Epithelial cell of alveolus of lung (primary cell): ENCODE data around the gene RANBP9. TPM values are rescaled to one million over a fixed set of nuclear protein-coding genes. Genes with fewer than 3 reads are reported as not detected.

Experiments
- total RNA-seq: library from RNA; depleted of rRNA; stranded (reverse); fragments of >200 nt; gene quantifications from 2 replicates; pipeline ENCODE4 v1.2.1, GENCODE V29; 2015

Gene RANBP9
- 21.1 and 32.5 TPM in 2 replicates for total RNA-seq

DNA sequence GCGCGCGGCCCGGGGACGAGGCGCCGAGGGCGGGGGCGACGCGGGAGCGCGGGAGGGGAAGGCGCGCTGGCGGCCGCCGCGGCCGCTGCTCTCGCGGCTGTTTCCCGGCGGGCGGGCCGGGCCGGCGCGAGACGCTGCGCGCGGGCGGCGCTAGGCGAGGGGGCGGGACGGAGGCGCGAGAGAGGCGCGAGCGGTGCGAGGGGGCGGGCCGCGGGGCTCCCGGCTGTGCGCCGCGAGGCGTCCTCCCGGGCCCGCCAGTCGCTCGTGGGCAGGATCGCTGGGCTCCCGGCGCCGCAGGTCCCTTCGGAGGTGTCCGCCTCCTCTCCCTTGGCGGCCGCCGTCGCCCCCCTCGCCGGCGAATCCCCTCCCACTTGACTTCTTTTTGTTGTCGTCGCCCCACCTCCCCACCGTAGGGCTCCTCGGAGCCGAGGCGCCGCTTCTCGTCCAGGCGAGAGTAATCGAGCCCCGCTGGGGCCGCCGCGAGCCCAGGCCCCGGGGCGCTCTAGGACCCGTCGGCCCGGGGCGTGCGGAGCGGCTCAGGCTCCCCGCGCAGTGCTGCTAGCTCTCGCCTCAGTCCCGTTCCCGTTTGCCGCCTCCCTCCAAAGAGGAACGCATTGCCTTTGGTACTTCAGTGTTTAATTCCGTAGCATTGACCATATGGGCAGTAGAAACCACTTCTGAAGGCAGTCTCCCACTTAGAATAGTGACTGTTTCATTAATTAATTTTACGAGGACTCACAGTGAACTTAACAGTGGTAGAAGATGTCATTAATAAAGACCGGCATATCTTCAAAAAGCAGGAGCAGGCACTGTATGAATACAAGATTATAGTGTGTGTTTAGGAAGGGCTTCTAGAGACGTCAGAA, at the start of gene RANBP9:
Gene RANBP9 (minus strand): TSS at position 103 of the 866 bp plus-strand sequence. CDS start 330 bp downstream, outside the sequence.

GRCh38 chr6:13614926-13615791, 96.5 kb downstream of the RANBP9 start, which contains the start of gene NOL7:
Gene NOL7 (plus strand): TSS chr6:13615335. CDS start chr6:13615359, 24 bp downstream.

DNA sequence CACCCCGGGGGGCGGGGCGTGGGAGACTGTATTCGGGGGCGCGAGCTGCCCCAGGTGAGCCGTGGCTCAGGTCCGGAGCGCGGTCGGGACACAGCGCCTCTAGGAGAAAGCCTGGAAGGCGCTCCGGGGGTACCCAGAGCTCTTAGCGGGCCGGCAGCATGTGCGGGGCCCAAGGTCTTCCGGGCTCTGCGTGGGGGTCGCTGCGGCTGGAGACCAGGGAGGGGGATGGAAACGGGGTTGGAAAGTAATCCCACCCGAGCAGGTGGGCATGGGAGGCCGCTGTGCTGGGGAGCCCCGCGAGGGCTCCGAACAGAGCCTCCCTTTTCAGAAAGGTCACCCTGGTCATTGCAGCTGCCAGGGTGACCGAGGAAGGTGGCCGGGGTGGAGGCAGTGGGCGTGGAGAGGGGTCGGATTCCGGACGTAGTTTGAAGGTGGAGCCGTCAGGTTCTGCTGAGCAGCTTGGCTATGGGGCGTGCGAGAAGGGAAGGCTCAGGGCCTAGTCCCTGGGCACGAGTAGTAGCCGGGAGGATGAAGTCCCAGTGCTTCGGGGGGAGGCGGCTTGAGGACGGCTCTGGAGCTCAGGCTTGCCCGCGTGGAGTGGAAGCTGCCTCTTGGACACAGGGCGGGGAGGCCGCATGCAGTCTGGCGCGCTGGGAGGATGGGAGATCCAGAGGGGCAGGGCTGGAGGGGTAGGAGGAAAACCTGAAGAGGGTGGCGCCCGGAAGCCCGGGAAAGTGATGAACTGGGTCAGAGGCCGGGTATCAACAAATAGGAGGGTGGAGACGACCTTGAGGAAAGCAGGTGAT, 136.9 kb downstream of the RANBP9 start, which contains the start of gene SIRT5:
Gene SIRT5 (plus strand): TSS at position 31 of the 806 bp plus-strand sequence. CDS start 9,510 bp downstream, outside the sequence.

Other genes starting within 250 kb of the RANBP9 start
- gene GFOD1, start 224.2 kb downstream of the RANBP9 start, total RNA-seq, result 2.6 and 2.8 TPM in 2 replicates
- 7.8 and 9.9 TPM in 2 replicates for gene SIRT5, start 137.2 kb downstream of the RANBP9 start, total RNA-seq
- gene NOL7, start 96.5 kb downstream of the RANBP9 start, total RNA-seq, result 50.5 and 70.2 TPM in 2 replicates
- 8.4 and 11.4 TPM in 2 replicates for gene MCUR1, start 102.7 kb upstream of the RANBP9 start, total RNA-seq
- 2.2 and 5.3 TPM in 2 replicates for gene RNF182, start 213.1 kb upstream of the RANBP9 start, total RNA-seq